Activated CD8-positive, alpha-beta memory T cell treated with anti-CD3 and anti-CD28 coated beads for 24 hours (primary cell): Measurements from ENCODE around the gene SERPINA12.

Experiments
- DNase-seq: peaks from one replicate; pipeline ENCODE4 v3.0.0-alpha.2; 2020

Gene SERPINA12, protein sequence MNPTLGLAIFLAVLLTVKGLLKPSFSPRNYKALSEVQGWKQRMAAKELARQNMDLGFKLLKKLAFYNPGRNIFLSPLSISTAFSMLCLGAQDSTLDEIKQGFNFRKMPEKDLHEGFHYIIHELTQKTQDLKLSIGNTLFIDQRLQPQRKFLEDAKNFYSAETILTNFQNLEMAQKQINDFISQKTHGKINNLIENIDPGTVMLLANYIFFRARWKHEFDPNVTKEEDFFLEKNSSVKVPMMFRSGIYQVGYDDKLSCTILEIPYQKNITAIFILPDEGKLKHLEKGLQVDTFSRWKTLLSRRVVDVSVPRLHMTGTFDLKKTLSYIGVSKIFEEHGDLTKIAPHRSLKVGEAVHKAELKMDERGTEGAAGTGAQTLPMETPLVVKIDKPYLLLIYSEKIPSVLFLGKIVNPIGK

GRCh38 chr14:94509356-94509755 is at the start of gene SERPINA12:
TSS of gene SERPINA12 (minus strand) at chr14:94509469. CDS start at chr14:94498397, 11,072 bp downstream.
- DNase-seq: no peak

DNA sequence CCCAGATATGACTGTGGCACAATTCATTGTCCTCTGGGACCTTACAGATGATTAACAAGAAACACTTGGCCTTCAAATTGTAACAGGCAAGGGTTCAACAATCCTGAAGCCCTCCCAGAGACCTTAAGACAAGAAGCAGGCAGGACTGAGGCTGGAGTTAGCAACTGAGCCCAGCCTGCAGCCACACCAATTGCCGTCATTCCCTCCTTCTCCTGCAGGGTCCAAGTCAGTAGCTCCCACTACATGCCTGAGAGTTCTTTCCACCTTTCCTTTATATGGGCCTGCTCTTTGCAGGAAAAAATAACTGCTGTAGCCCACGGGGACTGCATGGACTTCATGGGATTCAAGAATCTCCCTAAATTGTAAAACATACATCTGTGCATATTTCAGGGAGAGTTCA is 49.6 kb upstream of the SERPINA12 start:
- no peak for DNase-seq

DNA sequence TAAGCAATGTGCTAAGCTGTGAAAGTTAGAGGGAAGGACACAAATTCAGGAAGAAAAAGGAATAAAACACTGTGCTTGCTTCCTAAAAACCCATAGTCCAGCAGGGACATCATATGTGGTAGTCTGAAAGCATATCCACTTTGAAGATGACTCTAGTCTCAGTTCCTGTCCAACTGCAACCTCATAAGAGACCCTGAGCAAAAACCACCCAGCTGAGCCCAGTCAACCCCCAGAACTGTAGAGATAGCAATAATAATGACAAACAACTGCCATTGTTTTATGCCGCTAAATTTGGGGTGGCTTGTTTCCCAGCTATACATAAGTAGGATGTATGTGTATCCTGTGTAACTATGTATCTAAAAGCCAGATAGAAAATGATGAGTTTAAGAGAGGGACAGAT is 48.1 kb upstream of the SERPINA12 start:
- DNase-seq: no peak

GRCh38 chr14:94555991-94556390 is 46.7 kb upstream of the SERPINA12 start:
- no peak for DNase-seq

DNA sequence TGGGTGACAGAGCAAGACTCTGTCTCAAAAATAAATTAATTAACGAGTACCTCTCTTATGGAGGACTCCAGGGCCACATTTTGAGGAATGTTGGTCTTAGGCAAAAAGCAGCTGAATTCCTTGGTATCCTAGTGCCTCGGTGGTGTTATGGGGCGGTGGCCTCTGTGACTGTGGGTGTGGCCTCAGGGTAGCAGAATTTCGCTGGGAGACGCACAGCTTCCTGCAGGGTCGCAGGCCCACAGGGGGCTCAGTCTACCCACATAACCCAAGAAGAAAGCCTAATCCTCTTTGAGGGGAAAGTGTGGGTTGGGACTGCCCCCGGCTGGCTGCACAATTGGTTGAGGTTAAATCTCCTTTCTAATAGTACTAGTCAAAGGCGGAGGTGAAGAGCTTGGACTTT is 40.8 kb upstream of the SERPINA12 start:
- peak; percentile 32 for DNase-seq

DNA sequence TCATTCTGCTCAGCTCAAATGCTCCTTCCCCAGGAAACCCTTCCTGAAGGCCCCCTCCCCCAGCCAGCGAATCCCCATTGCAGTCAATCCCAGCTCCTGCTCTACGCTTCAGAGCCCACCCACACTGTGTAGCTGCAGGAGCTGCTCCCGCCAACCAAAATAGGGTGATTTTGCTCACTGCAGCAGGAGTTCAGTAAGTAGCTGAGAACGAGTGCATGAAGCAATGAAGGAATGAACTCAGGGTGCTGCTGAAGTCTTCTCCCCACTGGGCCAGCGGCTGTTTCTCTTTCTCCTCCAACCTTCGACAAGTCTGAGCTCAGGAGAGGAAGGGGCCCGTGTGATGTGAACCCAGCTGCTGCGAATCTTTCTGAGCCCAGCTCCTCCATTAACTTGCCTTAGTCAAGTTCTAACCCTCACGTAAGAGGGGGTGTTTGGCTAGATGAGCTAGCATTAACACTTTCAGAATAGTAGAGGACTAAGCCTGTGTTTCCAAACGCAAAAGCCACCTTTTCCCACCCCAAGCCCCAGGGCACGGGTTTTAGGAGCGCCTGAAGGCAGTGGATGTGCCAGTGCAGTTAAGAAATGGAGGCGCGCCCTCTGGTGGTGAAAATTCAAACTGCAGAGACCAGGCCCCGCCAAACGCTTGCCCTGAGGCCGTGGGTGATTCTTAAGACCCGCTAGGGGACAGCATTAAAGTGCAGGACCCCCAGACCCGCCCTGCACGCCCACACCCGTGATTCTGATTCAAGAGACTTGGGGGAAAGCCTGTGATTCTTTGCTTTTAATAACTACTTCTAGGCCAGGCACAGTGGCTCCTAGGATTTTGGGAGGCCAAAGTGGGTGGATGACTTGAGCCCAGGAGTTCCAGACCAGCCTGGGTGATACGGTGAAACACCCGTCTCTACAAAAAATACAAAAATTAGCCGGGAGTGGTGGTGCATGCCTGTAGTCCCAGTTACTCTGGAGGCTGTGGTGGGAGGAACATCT is 40.0 kb upstream of the SERPINA12 start:
- peak; percentile 84 for DNase-seq

GRCh38 chr14:94548131-94548998 is 39.1 kb upstream of the SERPINA12 start:
- peak; percentile 13 for DNase-seq

DNA sequence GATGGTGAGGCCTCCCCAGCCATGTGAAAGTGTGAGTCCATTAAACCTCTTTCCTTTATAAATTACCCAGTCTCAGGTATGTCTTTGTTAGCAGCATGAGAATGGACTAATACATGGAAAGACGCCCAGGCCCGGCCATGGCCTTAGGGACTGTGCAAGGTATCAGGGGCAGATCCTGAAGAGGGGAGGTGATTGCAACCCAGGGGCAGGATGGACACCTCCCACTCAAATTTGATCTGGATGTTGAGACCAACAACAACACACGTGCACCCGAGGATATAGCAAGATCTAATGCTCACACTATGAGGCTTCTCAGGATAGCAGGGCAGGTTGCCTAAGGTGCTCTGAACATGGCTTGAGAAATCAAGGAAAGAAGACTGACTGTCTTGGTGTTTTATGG is 38.5 kb upstream of the SERPINA12 start:
- DNase-seq: no peak

- DNase-seq: no peak
Measured at GRCh38 chr14:94547151-94547680, 37.9 kb upstream of the SERPINA12 start.

DNA sequence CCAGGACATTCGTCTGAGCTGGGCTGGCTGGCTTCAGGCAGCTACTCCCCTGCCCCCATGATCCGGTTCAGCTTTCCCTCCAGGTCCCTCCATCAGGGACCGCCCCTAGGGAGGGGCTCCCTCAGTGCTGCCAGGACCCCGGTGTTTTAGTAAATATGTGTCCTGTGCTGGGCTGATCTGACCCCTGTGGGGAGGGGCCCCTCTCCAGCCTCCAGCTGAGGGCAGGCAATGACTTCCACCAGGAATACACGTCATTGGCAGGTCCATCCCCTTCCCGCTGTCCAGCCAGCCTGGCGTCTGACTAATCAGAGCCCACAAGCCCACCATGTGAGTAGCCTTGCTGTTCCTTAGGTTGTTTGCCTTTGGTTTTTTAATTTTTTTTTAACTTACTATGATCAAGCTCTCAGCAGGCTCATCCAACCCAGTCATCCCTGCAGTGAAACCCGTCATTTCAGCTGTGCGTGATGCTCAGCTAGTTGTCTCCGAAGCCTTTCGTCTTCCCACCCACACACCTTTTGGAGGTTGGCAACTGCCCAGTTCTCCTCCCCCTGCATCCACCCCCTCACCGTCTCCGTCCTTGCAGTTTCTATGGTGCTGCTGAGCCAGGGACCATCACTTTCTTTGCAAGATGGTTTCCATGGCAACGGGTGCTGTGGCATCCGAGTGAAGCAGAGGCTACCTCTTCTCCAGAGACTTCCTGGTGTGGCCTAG is 36.0 kb upstream of the SERPINA12 start:
- no peak for DNase-seq

GRCh38 chr14:94544726-94545125 is 35.5 kb upstream of the SERPINA12 start:
- DNase-seq: no peak

DNA sequence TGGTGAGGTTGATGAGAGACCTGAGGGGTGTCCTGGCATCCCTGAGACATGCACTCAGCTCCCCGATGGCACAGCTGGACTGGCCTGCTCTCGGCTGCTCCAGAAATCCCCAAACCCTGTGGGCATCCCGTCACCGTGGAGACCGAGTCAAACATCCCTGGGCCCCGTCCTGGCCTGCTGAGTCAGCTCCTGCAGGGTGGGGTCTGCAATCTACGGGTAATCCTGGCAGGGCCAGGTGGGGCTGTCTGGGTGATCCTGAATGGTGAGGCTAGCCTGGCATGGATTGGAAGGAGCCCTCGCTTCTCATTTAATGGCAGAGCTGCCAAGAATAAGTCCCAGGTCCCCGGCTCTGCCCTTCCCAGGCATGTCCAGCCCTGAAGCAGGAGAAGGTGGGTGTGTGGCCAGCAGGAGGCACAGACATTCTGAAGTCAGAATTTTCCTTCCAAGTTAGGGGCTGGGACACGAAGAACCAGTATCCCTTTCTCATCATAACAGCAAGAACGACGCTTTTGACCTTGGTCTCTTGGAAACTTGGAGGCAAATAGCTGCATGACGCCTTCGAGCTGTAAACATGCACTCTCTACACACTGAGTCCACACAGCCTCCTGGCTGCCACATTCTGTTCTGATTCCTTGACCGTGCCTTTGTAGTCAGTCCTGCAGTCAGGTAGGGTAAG is 34.3 kb upstream of the SERPINA12 start:
- no peak for DNase-seq

- no peak for DNase-seq
Measured at GRCh38 chr14:94542811-94543440, 33.7 kb upstream of the SERPINA12 start.

DNA sequence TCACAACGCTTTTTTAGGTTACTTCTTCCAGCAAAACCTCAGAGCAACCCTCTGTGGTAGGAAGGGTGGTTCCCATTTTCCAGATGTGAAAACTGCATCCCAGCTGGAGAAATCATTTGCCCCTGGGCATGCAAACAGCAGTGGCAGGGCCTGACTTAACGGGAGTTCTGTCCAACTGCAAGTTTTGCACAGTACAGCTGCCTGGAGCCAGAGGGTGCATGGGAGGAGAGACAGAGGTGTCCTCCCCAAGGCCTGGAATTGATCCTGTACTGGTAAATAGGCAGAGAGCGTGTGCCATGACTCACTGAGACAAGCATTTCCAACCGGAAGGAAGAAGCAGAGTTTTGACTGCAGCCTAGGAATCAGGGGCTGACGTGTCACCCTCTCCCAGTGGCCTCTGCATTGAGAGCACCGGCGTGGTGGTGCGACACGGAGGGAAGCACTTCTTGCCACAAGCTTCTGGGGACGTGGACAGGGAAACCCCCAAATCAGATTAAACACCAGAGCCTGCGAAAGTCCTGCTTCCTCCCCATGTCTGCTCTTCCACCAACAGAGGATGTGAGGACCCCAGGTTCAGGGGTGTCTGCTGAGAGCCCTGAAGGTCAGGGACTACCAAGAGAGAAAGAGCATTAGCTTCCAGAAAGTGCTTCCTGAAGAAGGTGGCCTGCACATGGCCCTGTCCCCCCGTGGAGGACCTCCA is 33.0 kb upstream of the SERPINA12 start:
- DNase-seq: no peak

DNA sequence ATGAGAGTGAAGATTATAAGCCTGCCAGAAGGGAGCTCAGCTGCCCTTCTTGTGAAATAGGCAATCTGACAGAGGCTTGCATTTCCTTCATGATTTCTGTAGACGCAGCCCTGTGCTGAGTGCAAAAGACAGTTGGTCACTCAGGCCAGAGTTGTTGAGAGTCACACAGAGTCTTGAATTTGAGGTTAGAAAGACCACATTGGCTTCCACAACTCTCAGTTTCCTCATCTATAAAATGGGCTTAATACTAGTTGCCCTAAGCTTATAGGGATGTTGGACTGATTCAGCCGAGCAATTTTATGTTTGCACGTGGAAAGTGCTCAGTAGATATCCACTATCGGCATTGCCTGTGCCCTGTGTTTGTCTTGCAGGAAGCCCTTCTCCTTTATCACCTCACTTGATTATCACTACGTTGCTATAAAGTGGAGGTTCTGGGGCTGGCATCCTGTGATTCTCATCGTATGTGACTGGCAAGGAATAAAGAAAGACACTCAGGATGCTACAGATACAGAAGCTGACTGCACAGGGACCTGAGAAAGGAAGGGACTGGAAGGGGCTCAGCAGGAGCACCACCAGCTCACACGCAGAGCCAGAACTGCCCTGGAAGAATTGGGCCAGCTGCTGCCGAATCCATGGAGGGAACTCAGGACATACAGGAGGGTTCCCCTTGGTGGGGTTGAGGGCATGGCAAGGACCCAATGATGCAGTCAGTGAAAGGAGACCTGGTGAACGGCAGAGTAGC is 32.1 kb upstream of the SERPINA12 start:
- DNase-seq: no peak

GRCh38 chr14:94540031-94540794 is 30.9 kb upstream of the SERPINA12 start:
- DNase-seq: no peak

- DNase-seq: peak; percentile 37
Measured at GRCh38 chr14:94539181-94539580, 29.9 kb upstream of the SERPINA12 start.

GRCh38 chr14:94538070-94538740 is 28.9 kb upstream of the SERPINA12 start:
- DNase-seq: peak; percentile 33
